Urinary bladder (tissue), 4 donors: ENCODE results near the gene PPFIBP2. TPM values are rescaled to one million over a fixed set of nuclear protein-coding genes. Genes with fewer than 3 reads are reported as not detected.
A peak's percentile ranks its signal among the peaks of the same experiment; 100 is the strongest.

Source experiments
- DNase-seq: peaks from one replicate; pipeline ENCODE4 v3.0.0-alpha.2; 2015; ENCODE audit errors: extremely low spot score
- H3K27ac ChIP-seq: one replicate; pipeline ENCODE4 v1.5.1; 2013; ENCODE audit warnings: low read depth, mild to moderate bottlenecking, moderate library complexity
- H3K36me3 ChIP-seq: one replicate; pipeline ENCODE4 v1.6.1; 2013; ENCODE audit warnings: mild to moderate bottlenecking, moderate library complexity; ENCODE audit not compliant: insufficient read depth
- H3K4me1 ChIP-seq: one replicate; pipeline ENCODE4 v1.6.1; 2013; ENCODE audit warnings: mild to moderate bottlenecking, moderate library complexity; ENCODE audit not compliant: insufficient read depth
- H3K4me3 ChIP-seq: one replicate; pipeline ENCODE4 v1.5.1; 2013; ENCODE audit warnings: low read depth, low read length
- WGBS: extraction: QIAGEN DNeasy Blood & Tissue Kit; methylation state at CpG from one replicate; pipeline ENCODE4 v1.1.7; 2013; 5-methylcytosine and 5-hydroxymethylcytosine counted together
- polyA plus RNA-seq: library from polyadenylated mRNA; stranded (reverse); fragments of 200-250 nt; gene quantifications from one replicate; pipeline ENCODE4 v1.2.3, GENCODE V29; 2013
- total RNA-seq: library from RNA; depleted of rRNA; stranded (reverse); fragments of >200 nt; gene quantifications from one replicate; pipeline ENCODE4 v1.2.3, GENCODE V29; 2014
- donor health status: healthy with polysubstance abuse.
- donor health status: healthy.

Gene PPFIBP2
- total and polyA plus RNA-seq, 2 donors: 11.9 to 56.8 TPM

GRCh38 chr11:7677796-7678201 is 164.0 kb downstream of the PPFIBP2 start:
- Histone ChIP-seq H3K36me3 (no peaks in the 10 kb centered on the region), H3K4me3 (no peak overlapping the region), H3K27ac (no peak overlapping the region), H3K4me1 (no peaks in the 10 kb centered on the region)
- WGBS: 18% methylated on average over 4 of the region's 4 CpGs
- DNase-seq: no peak

DNA sequence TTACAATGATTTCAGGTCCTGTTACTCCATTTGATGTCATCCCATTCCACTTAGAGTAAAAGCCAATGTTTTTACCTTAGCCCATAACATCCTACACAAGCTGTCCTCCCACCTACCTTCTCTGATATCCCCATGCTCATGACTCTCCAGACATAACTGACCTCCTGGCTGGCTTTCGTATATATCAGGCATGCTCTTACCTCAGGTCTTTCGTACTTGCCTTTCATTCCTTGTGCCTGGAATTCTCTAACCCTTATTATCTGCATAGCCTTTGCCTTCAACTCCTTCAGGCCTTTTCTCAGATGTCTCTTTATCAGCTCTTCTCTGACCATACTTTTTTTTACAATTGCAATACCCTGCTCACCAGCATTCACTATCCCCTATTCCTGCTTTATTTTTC is 169.8 kb downstream of the PPFIBP2 start:
- DNase-seq: no peak
- Histone ChIP-seq H3K27ac (no peak overlapping the region), H3K36me3 (no peaks in the 10 kb centered on the region), H3K4me1 (no peaks in the 10 kb centered on the region), H3K4me3 (no peak overlapping the region)
- 96% methylated on average over 2 of the region's 2 CpGs for WGBS

DNA sequence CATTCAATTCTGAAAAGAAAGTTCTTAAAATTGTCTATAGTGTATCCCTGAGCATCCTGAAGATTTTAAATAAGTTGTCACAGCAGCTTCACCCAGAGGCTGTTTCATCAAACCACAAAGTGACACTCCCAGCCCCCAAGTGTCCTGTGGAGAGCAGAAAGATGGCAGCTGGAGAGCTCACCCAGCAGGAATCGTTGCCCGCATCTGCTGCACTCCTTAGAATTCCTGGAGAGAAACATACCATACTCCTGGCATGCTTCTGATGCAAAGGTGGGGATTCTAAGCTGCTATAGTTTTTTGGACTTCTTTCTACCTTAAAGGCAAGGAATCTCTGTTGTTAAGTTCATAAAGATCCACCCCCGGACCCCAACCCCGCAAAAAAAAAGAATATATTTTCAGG is 173.0 kb downstream of the PPFIBP2 start:
- no peak for DNase-seq
- Histone ChIP-seq H3K4me3 (no peak overlapping the region), H3K27ac (no peak overlapping the region), H3K36me3 (no peaks in the 10 kb centered on the region), H3K4me1 (no peaks in the 10 kb centered on the region)
- WGBS: 89% methylated on average over 4 of the region's 4 CpGs

- no peak for DNase-seq
- H3K4me3 ChIP-seq: no peak overlapping the region
- WGBS: 99% methylated on average over 1 of the region's 1 CpG
- H3K36me3 ChIP-seq: no peaks in the 10 kb centered on the region
- no peaks in the 10 kb centered on the region for H3K4me1 ChIP-seq
- H3K27ac ChIP-seq: no peak overlapping the region
These were observed 173.6 kb downstream of the PPFIBP2 start for GRCh38 chr11:7687386-7687785.

DNA sequence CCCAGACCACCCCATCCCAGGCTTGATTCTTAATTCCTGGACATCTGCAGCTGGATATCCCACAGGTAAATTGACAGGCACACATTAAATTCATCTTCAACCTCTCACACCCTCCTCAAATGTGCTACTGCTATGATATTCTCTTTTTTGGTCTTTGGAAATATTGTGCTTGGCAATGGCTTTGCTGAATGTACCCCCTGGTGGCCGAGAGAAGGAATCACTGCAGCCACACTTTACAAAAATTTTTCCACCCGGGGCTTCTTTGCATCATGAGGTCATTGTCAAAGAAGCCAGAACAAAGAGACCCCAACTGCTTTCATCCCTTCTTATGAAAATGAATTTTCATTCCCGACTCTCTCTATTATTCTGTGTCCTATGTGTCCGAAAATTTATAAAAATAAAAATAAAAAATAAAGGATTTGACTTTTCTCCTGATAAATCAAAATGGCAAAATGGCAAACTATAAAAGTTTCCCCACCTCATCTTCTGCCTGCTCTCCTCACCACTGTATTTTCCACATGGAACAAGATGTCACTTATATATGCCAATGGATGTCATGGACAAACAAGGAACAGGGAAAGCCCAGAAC is 174.5 kb downstream of the PPFIBP2 start:
- no peaks in the 10 kb centered on the region for H3K4me1 ChIP-seq
- H3K4me3 ChIP-seq: no peak overlapping the region
- 15% methylated on average over 4 of the region's 4 CpGs for WGBS
- H3K36me3 ChIP-seq: no peaks in the 10 kb centered on the region
- DNase-seq: no peak
- no peak overlapping the region for H3K27ac ChIP-seq

GRCh38 chr11:7689239-7689638 is 175.4 kb downstream of the PPFIBP2 start:
- WGBS: 70% methylated on average over 4 of the region's 4 CpGs
- Histone ChIP-seq H3K27ac (no peak overlapping the region), H3K4me3 (no peak overlapping the region), H3K36me3 (no peaks in the 10 kb centered on the region), H3K4me1 (no peaks in the 10 kb centered on the region)
- DNase-seq: no peak

GRCh38 chr11:7690648-7691047 is 176.8 kb downstream of the PPFIBP2 start:
- no peak overlapping the region for H3K27ac ChIP-seq
- WGBS: 63% methylated on average over 6 of the region's 6 CpGs
- H3K4me3 ChIP-seq: no peak overlapping the region
- no peaks in the 10 kb centered on the region for H3K4me1 ChIP-seq
- no peaks in the 10 kb centered on the region for H3K36me3 ChIP-seq
- no peak for DNase-seq

- H3K27ac ChIP-seq: peak overlapping the region; percentile 57
- DNase-seq: no peak
- H3K4me3 ChIP-seq: no peak overlapping the region
- no peaks in the 10 kb centered on the region for H3K36me3 ChIP-seq
- H3K4me1 ChIP-seq: no peaks in the 10 kb centered on the region
- 60% methylated on average over 6 of the region's 6 CpGs for WGBS
These were observed 178.1 kb downstream of the PPFIBP2 start for GRCh38 chr11:7691759-7692350.

DNA sequence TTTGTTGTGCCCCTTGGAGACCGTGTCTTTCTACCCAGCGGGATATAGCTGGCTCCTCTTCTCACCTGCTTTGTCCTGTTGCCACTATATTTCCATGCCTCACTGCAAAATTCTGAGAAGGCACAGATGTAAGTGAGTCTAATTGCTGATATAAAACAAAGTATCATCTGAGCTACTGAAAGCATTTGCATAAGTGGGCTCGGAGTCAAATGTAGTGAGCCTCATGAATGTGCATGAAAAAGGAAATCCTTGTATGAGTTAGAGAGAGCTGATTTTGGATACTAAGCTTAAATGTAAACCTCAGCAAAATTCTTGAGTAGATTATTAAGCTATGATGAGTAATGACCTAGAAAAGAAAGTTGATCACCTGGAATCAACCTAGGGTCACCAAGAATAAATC is 178.6 kb downstream of the PPFIBP2 start:
- H3K4me3 ChIP-seq: no peak overlapping the region
- no peaks in the 10 kb centered on the region for H3K36me3 ChIP-seq
- H3K4me1 ChIP-seq: no peaks in the 10 kb centered on the region
- no peak for DNase-seq
- H3K27ac ChIP-seq: no peak overlapping the region
- WGBS: 90% methylated on average over 3 of the region's 3 CpGs

DNA sequence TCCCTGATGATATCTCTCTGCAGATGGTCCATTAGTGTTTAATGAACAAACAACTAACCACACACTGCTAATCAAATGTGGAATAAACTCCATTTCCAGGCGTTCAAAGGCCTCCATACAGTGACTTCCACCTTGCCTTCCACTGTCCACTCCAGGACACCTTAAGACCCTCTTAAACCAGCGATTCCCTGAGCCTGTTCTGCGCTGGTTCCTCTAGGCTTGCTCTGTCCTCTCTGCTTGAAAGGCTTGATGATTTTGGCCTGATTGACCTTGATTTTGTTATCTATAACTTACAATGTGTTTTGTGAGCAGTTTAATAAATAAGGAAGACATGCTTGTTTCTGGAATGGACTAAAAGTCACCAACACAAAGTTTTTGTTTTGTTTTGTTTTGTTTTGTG is 180.4 kb downstream of the PPFIBP2 start:
- DNase-seq: no peak
- H3K27ac ChIP-seq: no peak overlapping the region
- no peaks in the 10 kb centered on the region for H3K36me3 ChIP-seq
- H3K4me1 ChIP-seq: no peaks in the 10 kb centered on the region
- no peak overlapping the region for H3K4me3 ChIP-seq
- WGBS: 86% methylated on average over 3 of the region's 3 CpGs

- H3K27ac ChIP-seq: no peak overlapping the region
These were observed 182.6 kb downstream of the PPFIBP2 start for GRCh38 chr11:7696424-7696823.

More at GRCh38 chr11:7696424-7696823, 182.6 kb downstream of the PPFIBP2 start:
- no peak overlapping the region for H3K4me3 ChIP-seq
- no peaks in the 10 kb centered on the region for H3K4me1 ChIP-seq
- no peak for DNase-seq
- no peaks in the 10 kb centered on the region for H3K36me3 ChIP-seq
- WGBS: 79% methylated on average over 5 of the region's 5 CpGs

Other genes with a start within 250 kb of the PPFIBP2 start
- 48.0 TPM for gene OLFML1, start 28.5 kb upstream of the PPFIBP2 start, total RNA-seq
- gene OLFML1, start 28.5 kb upstream of the PPFIBP2 start, polyA plus RNA-seq: 15.7 TPM
- 13.9 TPM for gene CYB5R2, start 159.5 kb downstream of the PPFIBP2 start, total RNA-seq
- 17.7 TPM for gene CYB5R2, start 159.5 kb downstream of the PPFIBP2 start, polyA plus RNA-seq
- gene OVCH2, start 192.5 kb downstream of the PPFIBP2 start, total RNA-seq: 3.3 TPM
- 0.13 TPM for gene OVCH2, start 192.5 kb downstream of the PPFIBP2 start, polyA plus RNA-seq